Measurements from ENCODE around the gene PITX2.

Gene PITX2

DNA sequence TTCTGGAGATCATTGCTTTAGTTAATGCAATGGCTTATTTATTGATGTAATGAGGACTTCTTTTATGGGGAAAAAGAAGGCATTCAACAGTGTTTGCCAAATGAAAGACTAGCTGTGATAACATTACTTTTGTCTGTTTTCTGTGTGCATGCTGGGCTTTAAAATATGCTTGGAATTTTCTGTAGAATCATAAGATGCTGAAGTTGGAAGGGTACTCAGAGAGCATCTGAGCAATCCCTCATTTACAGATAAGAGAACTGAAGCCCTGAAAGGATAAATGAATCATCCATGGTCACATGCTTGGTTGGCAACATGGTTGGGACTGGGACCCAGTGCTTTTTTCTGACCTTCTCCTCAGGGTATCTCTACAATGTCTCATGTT lies 31.4 kb upstream of the PITX2 start:
- no peak overlapping the region for H3K27ac ChIP-seq
- H3K4me3 ChIP-seq = no peak overlapping the region
- no peaks in the 10 kb centered on the region for H3K27me3 ChIP-seq
- H3K4me2 ChIP-seq = no peak overlapping the region
- 0 out of 2 replicates have a peak, but pooled peaks cover 3% of the 10 kb centered on the region for H3K9me3 ChIP-seq
- H3K9ac ChIP-seq = no peak overlapping the region
- no peaks in the 10 kb centered on the region for H3K4me1 ChIP-seq
- H3K36me3 ChIP-seq = no peaks in the 10 kb centered on the region
- no peaks in the 10 kb centered on the region for H4K20me1 ChIP-seq
- no peak for TF ChIP-seq Cebpa-rat (IDR thresholded peaks at IDR 0.05)

- Histone ChIP-seq H3K9me3 (0 out of 2 replicates have a peak, but pooled peaks cover 3% of the 10 kb centered on the region), H3K27ac (no peak overlapping the region), H3K4me3 (no peak overlapping the region), H3K9ac (no peak overlapping the region), H3K36me3 (no peaks in the 10 kb centered on the region), H3K27me3 (no peaks in the 10 kb centered on the region), H4K20me1 (no peaks in the 10 kb centered on the region), H3K4me2 (no peak overlapping the region), H3K4me1 (no peaks in the 10 kb centered on the region)
- TF ChIP-seq Cebpa-rat (IDR thresholded peaks at IDR 0.05) = no peak
Observed at GRCh38 chr4:110653321-110654253, 30.7 kb upstream of the PITX2 start.

DNA sequence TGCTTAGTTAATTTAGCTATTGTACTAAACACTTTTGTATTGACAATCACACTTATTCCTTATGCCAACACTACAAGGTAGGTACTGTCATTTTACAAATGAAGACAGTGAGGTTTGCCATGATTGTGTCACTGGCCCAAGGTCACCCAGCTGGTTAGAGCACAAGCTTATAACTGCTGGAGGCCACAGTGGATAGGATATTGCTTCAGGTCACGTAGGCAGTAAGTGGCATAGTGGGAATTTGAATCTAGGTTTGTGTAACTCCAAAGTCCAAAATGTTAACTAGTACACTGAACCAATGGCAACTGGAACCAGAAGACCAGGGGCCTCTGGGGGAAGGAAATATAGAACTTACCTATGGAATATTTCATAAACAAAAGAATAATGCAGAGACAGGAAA lies 21.1 kb upstream of the PITX2 start:
- Histone ChIP-seq H3K9ac (no peak overlapping the region), H3K27me3 (peaks cover 47% of the 10 kb centered on the region)

GRCh38 chr4:110643096-110643495 lies 20.2 kb upstream of the PITX2 start:
- Histone ChIP-seq H3K4me2 (no peak overlapping the region), H3K27ac (no peak overlapping the region), H3K36me3 (no peaks in the 10 kb centered on the region), H4K20me1 (peaks cover 5% of the 10 kb centered on the region; the same call in 1 of the 2 replicates), H3K4me3 (no peak overlapping the region), H3K4me1 (no peaks in the 10 kb centered on the region), H3K9ac (no peak overlapping the region), H3K27me3 (peaks cover 56% of the 10 kb centered on the region), H3K9me3 (peaks cover 39% of the 10 kb centered on the region)
- TF ChIP-seq Cebpa-rat (IDR thresholded peaks at IDR 0.05) = no peak

More for the DNA sequence above, 21.1 kb upstream of the PITX2 start:
- Histone ChIP-seq H3K4me2 (no peak overlapping the region), H3K4me1 (no peaks in the 10 kb centered on the region), H3K36me3 (no peaks in the 10 kb centered on the region), H3K9me3 (peaks cover 30% of the 10 kb centered on the region), H3K4me3 (no peak overlapping the region), H3K27ac (no peak overlapping the region), H4K20me1 (peaks cover 5% of the 10 kb centered on the region; the same call in 1 of the 2 replicates)
- no peak for TF ChIP-seq Cebpa-rat (IDR thresholded peaks at IDR 0.05)

- Histone ChIP-seq H3K36me3 (no peaks in the 10 kb centered on the region), H3K9me3 (peaks cover 57% of the 10 kb centered on the region), H3K4me2 (no peak overlapping the region), H3K27me3 (peaks cover 75% of the 10 kb centered on the region), H3K4me3 (no peak overlapping the region), H3K9ac (no peak overlapping the region), H4K20me1 (peaks cover 9% of the 10 kb centered on the region; the same call in 1 of the 2 replicates), H3K27ac (no peak overlapping the region), H3K4me1 (no peaks in the 10 kb centered on the region)
- TF ChIP-seq Cebpa-rat (IDR thresholded peaks at IDR 0.05) = no peak
Observed at GRCh38 chr4:110641218-110641617, 18.3 kb upstream of the PITX2 start.

GRCh38 chr4:110640576-110640975 lies 17.7 kb upstream of the PITX2 start:
- H3K27me3 ChIP-seq = peaks cover 81% of the 10 kb centered on the region
- no peak overlapping the region for H3K9ac ChIP-seq
- peaks cover 60% of the 10 kb centered on the region for H3K9me3 ChIP-seq
- H3K4me3 ChIP-seq = no peak overlapping the region
- no peaks in the 10 kb centered on the region for H3K4me1 ChIP-seq
- H3K27ac ChIP-seq = no peak overlapping the region
- no peak for TF ChIP-seq Cebpa-rat (IDR thresholded peaks at IDR 0.05)
- H3K4me2 ChIP-seq = no peak overlapping the region
- H3K36me3 ChIP-seq = no peaks in the 10 kb centered on the region
- peaks cover 13% of the 10 kb centered on the region; the same call in 1 of the 2 replicates for H4K20me1 ChIP-seq

DNA sequence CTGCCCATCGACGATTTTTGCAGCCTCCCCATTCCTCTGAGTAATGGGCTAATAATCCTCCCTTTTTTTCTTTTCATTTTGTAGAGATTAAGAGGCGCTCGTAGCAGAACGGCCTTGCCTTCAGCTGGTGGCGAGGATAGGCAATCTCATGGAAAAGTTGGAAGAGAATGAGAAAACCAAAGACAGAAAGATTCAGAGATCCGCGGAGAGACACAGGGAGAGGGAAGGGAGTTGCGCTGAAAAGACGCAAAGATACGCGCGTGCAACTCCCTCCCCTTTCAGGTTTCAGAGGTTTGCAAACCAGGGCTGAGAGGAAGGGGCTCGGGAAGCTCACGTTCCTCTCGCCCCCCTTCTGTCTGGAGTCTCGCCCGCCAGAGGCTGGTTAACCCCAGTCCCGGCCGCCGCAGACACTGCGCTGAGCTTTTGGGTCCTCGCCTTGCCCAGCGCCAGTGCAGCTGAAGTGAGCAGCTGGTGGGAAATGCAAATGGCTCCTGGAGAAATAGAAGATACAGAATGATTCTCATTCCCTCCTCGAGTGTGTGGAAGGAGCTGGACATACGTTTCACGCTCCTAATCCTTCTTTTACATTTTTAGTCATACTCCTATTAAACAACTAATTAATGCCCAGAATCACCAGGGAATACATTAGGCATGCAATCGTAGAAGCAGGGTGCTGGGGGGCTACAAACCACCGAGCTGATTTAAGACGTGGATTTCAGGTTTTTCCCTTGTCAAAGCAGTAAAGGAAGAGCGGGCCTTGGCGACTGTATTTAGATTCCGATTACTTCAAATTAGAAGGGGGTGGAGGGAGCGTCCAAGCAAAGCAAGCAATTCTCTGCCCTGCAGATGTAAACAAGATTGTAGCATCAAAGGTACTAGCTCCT lies 16.6 kb upstream of the PITX2 start:
- TF ChIP-seq Cebpa-rat (IDR thresholded peaks at IDR 0.05) = no peak
- peaks cover 69% of the 10 kb centered on the region for H3K9me3 ChIP-seq
- H3K27me3 ChIP-seq = peaks cover 92% of the 10 kb centered on the region
- no peak overlapping the region for H3K4me2 ChIP-seq
- H4K20me1 ChIP-seq = peaks cover 13% of the 10 kb centered on the region; the same call in 1 of the 2 replicates
- H3K36me3 ChIP-seq = no peaks in the 10 kb centered on the region
- H3K4me1 ChIP-seq = no peaks in the 10 kb centered on the region
- H3K27ac ChIP-seq = no peak overlapping the region
- no peak overlapping the region; the same call in 1 of the 2 replicates for H3K4me3 ChIP-seq
- H3K9ac ChIP-seq = no peak overlapping the region

- H4K20me1 ChIP-seq = peaks cover 13% of the 10 kb centered on the region; the same call in 1 of the 2 replicates
- no peak overlapping the region for H3K4me3 ChIP-seq
- peaks cover 81% of the 10 kb centered on the region for H3K9me3 ChIP-seq
- TF ChIP-seq Cebpa-rat (IDR thresholded peaks at IDR 0.05) = no peak
- H3K4me1 ChIP-seq = no peaks in the 10 kb centered on the region
- H3K36me3 ChIP-seq = no peaks in the 10 kb centered on the region
- H3K27ac ChIP-seq = no peak overlapping the region
- H3K27me3 ChIP-seq = peaks cover 100% of the 10 kb centered on the region
- H3K4me2 ChIP-seq = no peak overlapping the region
- H3K9ac ChIP-seq = no peak overlapping the region
Observed at GRCh38 chr4:110638089-110638746, 15.3 kb upstream of the PITX2 start.

- Histone ChIP-seq H3K9me3 (peaks cover 88% of the 10 kb centered on the region), H4K20me1 (peaks cover 13% of the 10 kb centered on the region; the same call in 1 of the 2 replicates), H3K9ac (no peak overlapping the region), H3K36me3 (no peaks in the 10 kb centered on the region), H3K27ac (no peak overlapping the region), H3K27me3 (peaks cover 100% of the 10 kb centered on the region), H3K4me1 (no peaks in the 10 kb centered on the region), H3K4me2 (no peak overlapping the region), H3K4me3 (peak overlapping the region; percentile 22; the same call in 1 of the 2 replicates)
- no peak for TF ChIP-seq Cebpa-rat (IDR thresholded peaks at IDR 0.05)
Observed at GRCh38 chr4:110637408-110638088, 14.7 kb upstream of the PITX2 start.
